Peyer's patch (tissue), 4 donors: ENCODE results near the gene RBMS1. TPM values are rescaled to one million over a fixed set of nuclear protein-coding genes. Genes with fewer than 3 reads are reported as not detected.

Experiments used
- DNase-seq, 3 donors: peaks; one replicate each; pipeline ENCODE4 v3.0.0-alpha.2; 2017 to 2019
- H3K27ac ChIP-seq, 4 donors: fragments of 200-600 bp; sonication (generic); one replicate each; pipeline ENCODE4 v1.5.1; 2016 to 2019
- H3K27me3 ChIP-seq, 2 donors: fragments of 200-600 bp; sonication (generic); one replicate each; pipeline ENCODE4 v1.5.1; 2019
- H3K36me3 ChIP-seq, 3 donors: fragments of 200-600 bp; sonication (generic); one replicate each; pipeline ENCODE4 v1.5.1; 2016 to 2019
- H3K4me1 ChIP-seq, 4 donors: fragments of 200-600 bp; sonication (generic); one replicate each; pipeline ENCODE4 v1.5.1; 2016 to 2019
- H3K4me3 ChIP-seq, 4 donors: fragments of 200-600 bp; sonication (generic); 1 replicate in 3 of 4; 2 replicates in 1 of 4; pipeline ENCODE4 v1.5.1; 2016 to 2019; ENCODE audit warnings: mild to moderate bottlenecking in 1 of 4
- H3K9me3 ChIP-seq, 4 donors: fragments of 200-600 bp; sonication (generic); one replicate each; pipeline ENCODE4 v1.5.1; 2016 to 2019; ENCODE audit warnings: mild to moderate bottlenecking in 1 of 4
- CTCF ChIP-seq, 6 experiments: fragments of 450-650 bp in 4 of 6; fragments of 200-600 bp in 2 of 6; sonication (generic) in 1 of 6; IDR thresholded peaks; one replicate each; pipeline ENCODE4 v1.5.1; 2017 to 2019; ENCODE audit warnings: antibody characterized with exemption in 6 of 6, mild to moderate bottlenecking in 3 of 6, moderate library complexity in 1 of 6
- POLR2A ChIP-seq, 2 donors: fragments of 450-650 bp; IDR thresholded peaks; one replicate each; pipeline ENCODE4 v1.5.1; 2017; ENCODE audit warnings: antibody characterized with exemption in 2 of 2, mild to moderate bottlenecking in 2 of 2, moderate library complexity in 2 of 2
- total RNA-seq, 4 donors: library from RNA; depleted of rRNA; stranded (reverse); fragments of >200 nt; gene quantifications; one replicate each; pipeline ENCODE4 v1.1.0, GENCODE V29; 2016

Gene RBMS1
- total RNA-seq, 4 donors from 2014 or later, result 10.5 to 41.3 (median 18.5) TPM

DNA sequence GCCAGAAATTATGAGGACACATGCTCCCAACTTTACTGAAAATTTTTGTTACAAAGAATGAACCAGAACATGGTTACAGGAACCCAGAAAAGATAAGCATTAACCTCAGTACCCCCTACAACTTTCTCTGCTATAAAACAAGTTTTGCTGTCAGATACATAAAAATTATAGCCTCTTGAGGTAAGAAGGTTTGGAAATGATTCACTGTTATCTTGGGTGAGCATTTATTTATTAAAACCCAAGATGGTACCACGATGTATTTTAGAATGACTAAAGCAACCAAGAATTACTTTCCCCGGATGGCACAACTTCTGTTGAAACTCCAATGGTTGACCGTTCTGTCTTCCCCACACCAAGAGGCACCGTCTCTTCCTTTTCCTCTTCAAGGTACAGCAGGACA, 72.9 kb downstream of the RBMS1 start:
- no peaks in the 10 kb centered on the region for H3K27me3 ChIP-seq
- H3K36me3 ChIP-seq, result no peaks in the 10 kb centered on the region
- TF ChIP-seq POLR2A (IDR thresholded peaks at IDR 0.05) (no peak), CTCF (IDR thresholded peaks at IDR 0.05) (no peak)
- no peaks in the 10 kb centered on the region for H3K9me3 ChIP-seq
- no peak overlapping the region for H3K4me3 ChIP-seq
- peaks cover 0 to 4% (median 0%) of the 10 kb centered on the region in 4 donors for H3K4me1 ChIP-seq
- no peak overlapping the region for H3K27ac ChIP-seq
- DNase-seq, result no peak

- no peak for DNase-seq
- no peak overlapping the region for H3K27ac ChIP-seq
- no peaks in the 10 kb centered on the region for H3K27me3 ChIP-seq
These were observed 73.7 kb downstream of the RBMS1 start for GRCh38 chr2:160419776-160420505.

DNA sequence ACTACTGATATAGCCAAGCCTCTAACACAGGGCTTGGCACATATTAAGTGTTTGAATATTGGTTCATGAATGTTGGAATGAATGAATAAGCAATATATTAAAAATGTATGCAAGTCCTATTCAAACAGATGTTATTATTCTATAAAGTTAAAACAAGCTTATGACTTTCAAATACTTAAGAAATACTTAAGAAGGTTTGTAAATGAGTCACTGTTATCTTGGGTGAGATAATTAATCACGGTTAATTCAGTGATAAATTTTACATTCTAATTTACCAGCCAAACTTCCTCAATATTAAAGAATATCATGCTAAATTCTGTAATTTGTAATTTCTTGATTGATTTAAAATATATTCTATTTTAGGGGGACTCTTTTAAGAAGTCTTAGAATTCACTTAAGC, 74.8 kb downstream of the RBMS1 start:
- H3K9me3 ChIP-seq, result no peaks in the 10 kb centered on the region
- DNase-seq, result no peak
- no peak for TF ChIP-seq CTCF (IDR thresholded peaks at IDR 0.05)
- no peak for TF ChIP-seq POLR2A (IDR thresholded peaks at IDR 0.05)
- H3K27me3 ChIP-seq, result no peaks in the 10 kb centered on the region
- H3K4me1 ChIP-seq, result peaks cover 0 to 4% (median 0%) of the 10 kb centered on the region in 4 donors
- H3K27ac ChIP-seq, result no peak overlapping the region
- H3K4me3 ChIP-seq, result no peak overlapping the region
- H3K36me3 ChIP-seq, result no peaks in the 10 kb centered on the region

More at GRCh38 chr2:160419776-160420505, 73.7 kb downstream of the RBMS1 start:
- no peak for TF ChIP-seq POLR2A (IDR thresholded peaks at IDR 0.05)
- no peak for TF ChIP-seq CTCF (IDR thresholded peaks at IDR 0.05)
- H3K4me1 ChIP-seq, result peaks cover 0 to 4% (median 0%) of the 10 kb centered on the region in 4 donors
- no peak overlapping the region for H3K4me3 ChIP-seq
- no peaks in the 10 kb centered on the region for H3K36me3 ChIP-seq
- H3K9me3 ChIP-seq, result no peaks in the 10 kb centered on the region

- TF ChIP-seq CTCF (IDR thresholded peaks at IDR 0.05) (no peak), POLR2A (IDR thresholded peaks at IDR 0.05) (no peak)
- H3K27me3 ChIP-seq, result no peaks in the 10 kb centered on the region
These were observed 75.2 kb downstream of the RBMS1 start for GRCh38 chr2:160418398-160418765.

GRCh38 chr2:160417745-160418397, 75.7 kb downstream of the RBMS1 start:
- no peak for DNase-seq
- H3K27ac ChIP-seq, result no peak overlapping the region
- TF ChIP-seq POLR2A (IDR thresholded peaks at IDR 0.05) (no peak), CTCF (IDR thresholded peaks at IDR 0.05) (no peak)
- H3K4me3 ChIP-seq, result no peak overlapping the region
- no peaks in the 10 kb centered on the region for H3K9me3 ChIP-seq
- peaks cover 0 to 4% (median 0%) of the 10 kb centered on the region in 4 donors for H3K4me1 ChIP-seq
- H3K27me3 ChIP-seq, result no peaks in the 10 kb centered on the region
- no peaks in the 10 kb centered on the region for H3K36me3 ChIP-seq

More at GRCh38 chr2:160418398-160418765, 75.2 kb downstream of the RBMS1 start:
- H3K36me3 ChIP-seq, result no peaks in the 10 kb centered on the region
- H3K9me3 ChIP-seq, result no peaks in the 10 kb centered on the region
- no peak overlapping the region for H3K27ac ChIP-seq
- peaks cover 0 to 4% (median 0%) of the 10 kb centered on the region in 4 donors for H3K4me1 ChIP-seq
- H3K4me3 ChIP-seq, result no peak overlapping the region
- DNase-seq, result no peak
